Heart left ventricle (tissue), 16 donors: Measurements from ENCODE around the gene EEF1AKMT2. TPM values are rescaled to one million over a fixed set of nuclear protein-coding genes. Genes with fewer than 3 reads are reported as not detected.

Experiments
- ATAC-seq, 4 donors: fragments of 200-7000 bp; cut with Tn5 transposase; one replicate each; pipeline ENCODE4 v1.9.1; 2020 to 2022; ENCODE audit warnings: moderate library complexity in 4 of 4, mild to moderate bottlenecking in 3 of 4, moderate number of reproducible peaks in 1 of 4
- DNase-seq, 5 donors: peaks; one replicate each; pipeline ENCODE4 v3.0.0-alpha.2; 2020
- H3K27ac ChIP-seq, 12 donors: fragments of 200-600 bp; sonication (generic) in 4 of 12; one replicate each; pipeline versions ENCODE4 v1.5.0 to v1.8.0; 2016 to 2022; ENCODE audit warnings: mild to moderate bottlenecking in 2 of 12
- H3K27me3 ChIP-seq, 9 donors: fragments of 200-600 bp; sonication (generic) in 2 of 9; one replicate each; pipeline versions ENCODE4 v1.5.1 to v1.8.0; 2016 to 2022; ENCODE audit warnings: mild to moderate bottlenecking in 3 of 9
- H3K36me3 ChIP-seq, 9 donors: fragments of 200-600 bp; sonication (generic) in 2 of 9; one replicate each; pipeline versions ENCODE4 v1.5.0 to v1.8.0; 2018 to 2022; ENCODE audit warnings: mild to moderate bottlenecking in 2 of 9
- H3K4me1 ChIP-seq, 12 donors: fragments of 200-600 bp; sonication (generic) in 4 of 12; one replicate each; pipeline versions ENCODE4 v1.5.0 to v1.8.0; 2016 to 2022; ENCODE audit warnings: mild to moderate bottlenecking in 3 of 12
- H3K4me3 ChIP-seq, 12 donors: fragments of 200-600 bp; sonication (generic) in 4 of 12; one replicate each; pipeline versions ENCODE4 v1.5.0 to v1.8.0; 2017 to 2022; ENCODE audit warnings: mild to moderate bottlenecking in 9 of 12, moderate library complexity in 4 of 12
- H3K9me3 ChIP-seq, 12 donors: fragments of 200-600 bp; sonication (generic) in 4 of 12; one replicate each; pipeline versions ENCODE4 v1.5.0 to v1.8.0; 2016 to 2022; ENCODE audit warnings: mild to moderate bottlenecking in 1 of 12
- POLR2A ChIP-seq, 2 donors: fragments of 450-650 bp; IDR thresholded peaks; one replicate each; pipeline ENCODE4 v1.6.1; 2017; ENCODE audit warnings: antibody characterized with exemption in 2 of 2, mild to moderate bottlenecking in 2 of 2, moderate library complexity in 2 of 2
- WGBS, 4 donors: extraction: QIAGEN DNeasy Blood & Tissue Kit in 2 of 4; methylation state at CpG; one replicate each; pipeline versions ENCODE4 v1.1.5 to v1.1.7; 2013 to 2018; 5-methylcytosine and 5-hydroxymethylcytosine counted together
- intact Hi-C, 10 donors: fragments of 100-400 bp; cut with DNase I; formaldehyde crosslinking; loops; one replicate each; pipeline versions ENCODE4 v1.11.1 to v1.14.2; 2022
- polyA plus RNA-seq, 2 donors: library from polyadenylated mRNA; stranded (reverse); fragments of 200-250 nt; gene quantifications; one replicate each; pipeline ENCODE4 v1.2.3, GENCODE V29; 2013
- total RNA-seq, 9 donors: library from RNA; depleted of rRNA in 2 of 9; stranded (reverse); fragments of >200 nt in 2 of 9; fragmentation: NEBNext Ultra II Directional in 3 of 9; extraction: Animal tissue kit (Norgen Biotek cat#: 25700) in 3 of 9; gene quantifications; one replicate each; pipeline versions ENCODE4 v1.1.0 to v1.2.4, GENCODE V29; 2016 to 2023
- TF ChIP-seq, protein P1 (sequence below), 12 donors: fragments of 200-600 bp; sonication (generic) in 4 of 12; IDR thresholded peaks; one replicate each; pipeline versions ENCODE4 v1.5.0 to v1.8.0; 2018 to 2022; ENCODE audit warnings: antibody characterized with exemption in 12 of 12, mild to moderate bottlenecking in 5 of 12
- donor health status: ischemic (EF 13 %, LVEDD 7.1; RV severe dilation, severe dysfunction).
- donor health status: healthy with polysubstance abuse.
- donor health status: DM: no; HTN: yes; CAD: no.
- donor health status: DM: no; HTN: no; CAD: no.
- donor health status: ischemic (EF 25% LVEDD 6.9; RV normal size, moderate dysfunction).
- donor health status: ischemic (EF 25% LVEDD 5.7; RV mildly dilated, moderate dysfunction).
- donor health status: healthy.
- donor health status: DM: yes; HTN: yes; CAD: no.
- donor health status: ischemic (EF 35%, LVEDD 5.7; RV mildly dilated, moderate dysfunction).
- donor health status: nonischemic (EF 11% LVEDD 7.7; RV severe dilation, severe dysfunction).
- donor health status: DM: yes; HTN: yes; CAD: no.
- donor health status: PGD.
- donor health status: ischemic (EF 29% LVEDD 5.4; RV normal size, mild dysfunction).
- donor health status: nonischemic (EF 23%, LVEDD 6.1; RV moderate dilation, normal function).

The EEF1AKMT2 gene
- total and polyA plus RNA-seq, 11 donors = 3.6 to 14.8 (median 10.9) TPM

DNA sequence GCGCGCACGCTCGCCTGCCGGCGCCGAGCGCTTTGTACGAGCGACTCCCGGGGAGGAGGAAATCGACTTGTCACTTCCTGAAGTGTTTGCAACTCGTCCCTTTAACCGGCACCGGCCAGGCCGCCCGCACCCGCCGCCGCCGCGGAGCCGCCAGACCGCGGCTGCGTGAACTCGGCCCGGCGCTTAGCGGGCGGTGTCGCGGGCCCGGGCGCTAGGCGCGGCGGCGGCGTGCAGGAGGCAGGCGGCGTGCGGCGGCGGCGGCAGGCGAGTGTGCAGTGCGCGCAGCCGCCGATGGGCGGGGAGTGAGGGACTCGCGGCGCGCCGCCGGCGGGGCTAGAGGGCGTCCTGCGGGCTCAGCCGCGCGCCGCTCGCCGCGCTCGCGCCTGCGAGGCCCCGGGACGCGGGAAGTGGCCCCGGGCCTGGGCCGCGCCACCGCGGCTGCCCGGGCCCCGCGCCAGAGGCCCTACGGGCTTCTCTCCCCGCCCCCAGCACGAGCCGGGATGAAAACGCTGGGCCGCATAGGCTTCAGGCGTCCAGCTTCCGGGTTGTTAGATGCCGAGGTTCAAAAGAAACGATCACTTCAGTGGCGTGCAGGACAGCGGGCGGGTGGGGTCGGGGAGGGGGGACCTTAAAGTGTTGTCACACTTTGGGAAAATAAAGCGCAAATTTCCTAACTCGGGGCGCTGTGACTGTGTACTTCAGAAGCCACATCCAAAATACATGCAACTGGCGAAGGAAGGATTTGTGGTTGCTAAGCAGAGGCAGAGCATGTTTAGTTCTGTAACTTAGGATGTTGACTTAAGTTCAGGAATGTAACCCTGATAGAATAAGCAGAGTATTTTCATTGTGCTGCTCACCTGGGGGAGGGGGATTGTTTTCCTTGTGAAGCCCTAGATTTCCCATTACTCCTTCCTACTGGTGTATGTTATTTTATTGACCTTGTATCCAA is 47.3 kb downstream of the EEF1AKMT2 start, which contains the start of gene FAM53B:
TSS of gene FAM53B (minus strand) at position 277 of the 949 bp plus-strand sequence. CDS start 37,665 bp downstream, outside the sequence.
- H3K4me1 ChIP-seq = peaks cover 19 to 55% (median 39%) of the 10 kb centered on the region in 12 donors
- H3K36me3 ChIP-seq = peaks cover 0 to 14% (median 8%) of the 10 kb centered on the region in 9 donors
- H3K27ac ChIP-seq = peak within 1 kb of the TSS; percentile 80 to 95 (median 84)
- H3K9me3 ChIP-seq = no peaks in the 10 kb centered on the region
- ATAC-seq (peak; percentile 9 to 85 (median 64)), DNase-seq (peak; percentile 88 to 93 (median 89))
- H3K27me3 ChIP-seq = no peaks in the 10 kb centered on the region
- TF ChIP-seq, protein P1, sequence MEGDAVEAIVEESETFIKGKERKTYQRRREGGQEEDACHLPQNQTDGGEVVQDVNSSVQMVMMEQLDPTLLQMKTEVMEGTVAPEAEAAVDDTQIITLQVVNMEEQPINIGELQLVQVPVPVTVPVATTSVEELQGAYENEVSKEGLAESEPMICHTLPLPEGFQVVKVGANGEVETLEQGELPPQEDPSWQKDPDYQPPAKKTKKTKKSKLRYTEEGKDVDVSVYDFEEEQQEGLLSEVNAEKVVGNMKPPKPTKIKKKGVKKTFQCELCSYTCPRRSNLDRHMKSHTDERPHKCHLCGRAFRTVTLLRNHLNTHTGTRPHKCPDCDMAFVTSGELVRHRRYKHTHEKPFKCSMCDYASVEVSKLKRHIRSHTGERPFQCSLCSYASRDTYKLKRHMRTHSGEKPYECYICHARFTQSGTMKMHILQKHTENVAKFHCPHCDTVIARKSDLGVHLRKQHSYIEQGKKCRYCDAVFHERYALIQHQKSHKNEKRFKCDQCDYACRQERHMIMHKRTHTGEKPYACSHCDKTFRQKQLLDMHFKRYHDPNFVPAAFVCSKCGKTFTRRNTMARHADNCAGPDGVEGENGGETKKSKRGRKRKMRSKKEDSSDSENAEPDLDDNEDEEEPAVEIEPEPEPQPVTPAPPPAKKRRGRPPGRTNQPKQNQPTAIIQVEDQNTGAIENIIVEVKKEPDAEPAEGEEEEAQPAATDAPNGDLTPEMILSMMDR (IDR thresholded peaks at IDR 0.05) = peak in 4 of 12 donors; percentile 12 to 36 (median 16)
- no peak for TF ChIP-seq POLR2A (IDR thresholded peaks at IDR 0.05)
- 0 to 1% (median 1%) methylated on average over 48 to 100 of the region's 100 CpGs for WGBS, 4 donors
- intact Hi-C loops = loop anchor here (1.0 to 5.0 kb wide), 11 partner anchors 37 to 327 kb away; partner anchors contain the start of gene OAT (in 1 of the 10)
- peak within 1 kb of the TSS; percentile 62 to 89 (median 75) for H3K4me3 ChIP-seq

DNA sequence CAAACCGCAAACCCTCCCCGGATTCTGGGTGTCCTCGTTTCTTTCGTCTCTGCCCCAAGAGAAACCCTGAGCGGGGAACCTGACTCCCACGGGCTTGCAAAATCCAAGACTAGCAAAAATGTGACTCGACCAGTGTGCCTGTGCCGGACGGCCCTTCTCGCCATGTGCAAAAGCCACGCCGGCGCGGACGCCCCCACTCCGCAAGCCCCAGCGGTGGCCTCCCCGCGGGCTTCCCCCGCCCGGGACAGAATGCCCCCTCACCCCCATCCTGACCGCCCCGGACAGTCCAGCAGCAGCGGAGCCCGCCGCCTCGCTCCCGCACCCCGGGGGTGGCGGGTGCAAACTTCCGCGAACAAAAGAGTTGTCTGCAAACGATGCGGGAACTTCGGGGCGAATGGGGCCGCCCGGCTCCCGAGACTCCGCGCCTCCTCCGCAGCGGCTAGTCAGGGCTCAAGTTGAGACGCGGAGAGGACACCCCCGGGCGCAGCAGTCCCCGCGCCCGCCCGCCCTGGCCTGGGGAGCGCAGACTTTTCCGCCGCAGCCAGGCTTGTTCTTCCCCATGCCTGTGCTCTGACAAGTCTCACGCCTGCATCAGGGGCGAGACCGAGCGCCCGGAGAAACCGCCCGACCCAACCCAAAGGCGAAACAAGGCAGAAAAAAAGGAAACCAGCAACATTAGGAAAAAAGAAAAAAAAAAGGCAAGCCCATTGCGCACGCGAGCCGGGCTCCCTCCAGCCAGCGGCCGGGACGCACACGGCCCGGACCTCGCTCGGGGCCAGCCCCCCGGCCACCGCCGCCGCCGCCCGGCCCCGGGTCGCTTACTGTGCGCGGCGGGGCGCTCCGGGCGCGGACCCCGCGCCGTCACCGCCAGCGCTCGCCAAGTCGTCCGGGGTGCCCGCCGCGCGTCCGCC is 48.2 kb downstream of the EEF1AKMT2 start:
- H3K9me3 ChIP-seq = no peaks in the 10 kb centered on the region
- H3K4me3 ChIP-seq = peak overlapping the region; percentile 62 to 89 (median 75)
- H3K4me1 ChIP-seq = peaks cover 23 to 60% (median 49%) of the 10 kb centered on the region in 12 donors
- TF ChIP-seq, protein P1 (IDR thresholded peaks at IDR 0.05) = peak in 1 of 12 donors; percentile 7
- no peak for TF ChIP-seq POLR2A (IDR thresholded peaks at IDR 0.05)
- intact Hi-C loops = loop anchor here (1.0 to 5.0 kb wide), 14 partner anchors 36 to 326 kb away; partner anchors contain the start of gene OAT (in 1 of the 10)
- WGBS, 4 donors = 0 to 1% (median 0%) methylated on average over 67 to 101 of the region's 101 CpGs
- no peaks in the 10 kb centered on the region for H3K27me3 ChIP-seq
- peak in 2 of 5 donors; percentile 48 to 84 for DNase-seq
- H3K36me3 ChIP-seq = peaks cover 0 to 14% (median 8%) of the 10 kb centered on the region in 9 donors
- H3K27ac ChIP-seq = peak overlapping the region; percentile 58 to 95 (median 84)
- ATAC-seq = peak in 2 of 4 donors; percentile 17 to 19

DNA sequence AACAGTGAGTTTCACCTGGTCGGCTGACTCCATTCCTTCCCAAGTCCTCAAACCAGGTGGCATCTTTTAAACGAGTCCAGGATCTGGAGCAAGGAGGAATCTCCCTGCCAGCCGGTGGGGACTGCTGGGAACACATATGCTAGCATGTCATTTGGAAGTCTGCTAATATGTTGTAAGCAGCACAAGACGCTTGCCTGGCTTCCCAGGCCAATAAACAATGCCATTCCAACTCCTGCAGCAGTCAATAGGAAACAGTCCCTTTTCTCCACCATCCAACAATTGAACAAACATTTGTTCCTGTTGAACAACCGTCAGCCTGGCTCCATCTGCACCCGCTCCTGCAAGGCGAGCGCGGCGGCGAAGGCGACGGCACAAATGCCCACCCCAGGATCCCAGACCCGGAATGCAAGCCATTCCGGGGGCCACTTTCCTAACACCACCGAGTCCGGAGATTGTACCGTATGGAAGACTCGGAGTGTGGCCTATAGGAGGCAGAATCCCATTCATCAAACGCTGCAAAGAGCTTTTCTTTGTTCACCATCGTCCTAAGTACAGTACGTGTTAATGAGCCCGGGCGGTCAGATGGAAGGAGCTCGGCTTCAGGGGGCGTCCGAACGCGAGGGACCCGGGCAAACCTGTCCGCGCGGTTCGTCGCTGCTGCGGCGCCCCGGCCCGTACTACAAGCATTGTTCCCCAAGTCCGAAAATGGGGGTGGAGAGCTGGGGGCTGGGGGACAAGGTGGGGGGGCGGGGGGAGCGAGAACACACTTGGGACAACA is 49.1 kb downstream of the EEF1AKMT2 start:
- DNase-seq (no peak), ATAC-seq (no peak)
- intact Hi-C loops = loop anchor here in 8 of 10 donors (2.0 to 5.0 kb wide), 11 partner anchors 35 to 325 kb away; partner anchors contain the start of gene OAT (in 1 of the 8)
- Histone ChIP-seq H3K27ac (peak overlapping the region; percentile 58 to 95 (median 84)), H3K27me3 (no peaks in the 10 kb centered on the region), H3K4me1 (peaks cover 26 to 68% (median 57%) of the 10 kb centered on the region in 12 donors), H3K9me3 (no peaks in the 10 kb centered on the region), H3K4me3 (peak overlapping the region; percentile 62 to 89 (median 75)), H3K36me3 (peaks cover 0 to 8% (median 5%) of the 10 kb centered on the region in 9 donors)
- TF ChIP-seq POLR2A (IDR thresholded peaks at IDR 0.05) = no peak
- TF ChIP-seq, protein P1 (IDR thresholded peaks at IDR 0.05) = peak in 5 of 12 donors; percentile 10 to 33 (median 21)
- 3 to 27% (median 9%) methylated on average over 16 to 42 of the region's 42 CpGs for WGBS, 4 donors
